Measurements from ENCODE around the gene MDK.

Gene MDK

GRCh38 chr11:46417711-46418110, 36.2 kb downstream of the MDK start:
- Histone ChIP-seq H3K4me3 (no peak overlapping the region), H3K27ac (no peak overlapping the region)
- no peak for TF ChIP-seq CTCF (IDR thresholded peaks at IDR 0.05)
- no peak for DNase-seq (ENCODE audit: low spot score)

- Histone ChIP-seq H3K27ac (no peak overlapping the region), H3K4me3 (no peak overlapping the region)
- TF ChIP-seq CTCF (IDR thresholded peaks at IDR 0.05): no peak
- no peak for DNase-seq (ENCODE audit: low spot score)
These were observed 37.3 kb downstream of the MDK start for GRCh38 chr11:46418751-46419150.

GRCh38 chr11:46420513-46420912, 39.0 kb downstream of the MDK start:
- H3K4me3 ChIP-seq: no peak overlapping the region
- DNase-seq (ENCODE audit: low spot score): no peak
- TF ChIP-seq CTCF (IDR thresholded peaks at IDR 0.05): no peak
- no peak overlapping the region for H3K27ac ChIP-seq

- no peak for TF ChIP-seq CTCF (IDR thresholded peaks at IDR 0.05)
- H3K27ac ChIP-seq: no peak overlapping the region
- no peak overlapping the region for H3K4me3 ChIP-seq
- no peak for DNase-seq (ENCODE audit: low spot score)
These were observed 39.9 kb downstream of the MDK start for GRCh38 chr11:46421257-46421880.

- no peak overlapping the region for H3K4me3 ChIP-seq
- H3K27ac ChIP-seq: no peak overlapping the region
- no peak for DNase-seq (ENCODE audit: low spot score)
- no peak for TF ChIP-seq CTCF (IDR thresholded peaks at IDR 0.05)
These were observed 41.1 kb downstream of the MDK start for GRCh38 chr11:46422588-46422987.

GRCh38 chr11:46426233-46426991, 44.9 kb downstream of the MDK start:
- H3K4me3 ChIP-seq: no peak overlapping the region
- TF ChIP-seq CTCF (IDR thresholded peaks at IDR 0.05): no peak
- DNase-seq (ENCODE audit: low spot score): no peak
- no peak overlapping the region for H3K27ac ChIP-seq

- TF ChIP-seq CTCF (IDR thresholded peaks at IDR 0.05): no peak
- no peak for DNase-seq (ENCODE audit: low spot score)
- Histone ChIP-seq H3K27ac (no peak overlapping the region), H3K4me3 (no peak overlapping the region)
These were observed 45.9 kb downstream of the MDK start for GRCh38 chr11:46427364-46427763.
